ENCODE results near the gene NR2F2.

NR2F2 gene

DNA sequence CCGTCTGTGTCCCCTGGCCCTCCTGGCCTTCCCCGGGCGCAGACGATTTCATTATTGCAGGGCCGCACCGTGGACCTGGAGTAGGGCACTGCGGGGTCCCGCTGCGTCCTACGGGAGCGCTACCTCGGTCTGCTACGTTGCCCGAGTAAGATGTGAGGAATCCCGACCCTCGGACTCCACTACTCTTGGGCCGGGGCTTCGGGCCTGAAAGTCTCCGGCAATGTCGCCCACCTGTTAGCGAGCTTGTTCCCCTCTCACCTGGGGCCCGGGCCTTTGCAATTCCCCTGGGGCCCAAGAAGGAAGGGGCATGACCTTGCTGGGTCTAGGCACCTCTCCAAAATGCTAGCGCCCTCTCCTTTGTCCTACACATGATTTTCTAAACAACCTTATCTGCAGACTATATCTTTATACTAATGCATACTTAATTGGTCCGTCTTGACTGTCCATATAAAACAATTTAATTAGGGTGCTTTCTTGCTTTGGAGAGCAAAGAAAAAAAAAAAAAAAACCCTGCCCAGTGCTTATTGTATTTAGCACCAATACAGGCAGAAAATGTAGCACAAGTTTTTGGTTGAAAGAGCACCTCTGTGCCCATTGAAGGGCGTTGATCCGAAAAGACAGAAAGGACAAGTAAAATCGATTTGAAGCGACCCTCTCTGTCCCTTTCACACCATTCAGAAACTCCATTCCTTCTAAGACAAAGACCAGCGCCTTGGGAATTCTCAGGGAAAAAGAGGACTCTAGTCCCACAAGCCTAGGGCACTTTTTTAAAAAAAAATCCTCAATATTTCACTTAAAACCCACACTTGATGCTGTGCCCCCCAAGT, 7.0 kb upstream of the NR2F2 start:
- Histone ChIP-seq H3K79me2 (ENCODE audit: insufficient read depth, low read length) (no peaks in the 10 kb centered on the region), H2AFZ (ENCODE audit: low read depth, low read length) (no peak overlapping the region), H3K4me1 (ENCODE audit: insufficient read depth, low read length) (no peaks in the 10 kb centered on the region), H3K4me3 (ENCODE audit: low read depth in 1 of 2, low read length in 2 of 2) (no peak overlapping the region), H4K20me1 (ENCODE audit: insufficient read depth, low read length) (no peaks in the 10 kb centered on the region), H3K9ac (ENCODE audit: low read depth, low read length) (no peak overlapping the region), H3K27ac (ENCODE audit: low read length) (no peak overlapping the region), H3K36me3 (ENCODE audit: insufficient read depth, low read length) (no peaks in the 10 kb centered on the region), H3K4me2 (ENCODE audit: insufficient read depth, low read length) (no peak overlapping the region), H3K9me3 (ENCODE audit: insufficient read depth, low read length, severe bottlenecking) (no peaks in the 10 kb centered on the region), H3K27me3 (ENCODE audit: insufficient read depth, low read length, poor library complexity) (peaks cover 5% of the 10 kb centered on the region)
- ATAC-seq (ENCODE audit: insufficient read depth, low read depth) (no peak), DNase-seq (no peak)
- TF ChIP-seq, protein P1, sequence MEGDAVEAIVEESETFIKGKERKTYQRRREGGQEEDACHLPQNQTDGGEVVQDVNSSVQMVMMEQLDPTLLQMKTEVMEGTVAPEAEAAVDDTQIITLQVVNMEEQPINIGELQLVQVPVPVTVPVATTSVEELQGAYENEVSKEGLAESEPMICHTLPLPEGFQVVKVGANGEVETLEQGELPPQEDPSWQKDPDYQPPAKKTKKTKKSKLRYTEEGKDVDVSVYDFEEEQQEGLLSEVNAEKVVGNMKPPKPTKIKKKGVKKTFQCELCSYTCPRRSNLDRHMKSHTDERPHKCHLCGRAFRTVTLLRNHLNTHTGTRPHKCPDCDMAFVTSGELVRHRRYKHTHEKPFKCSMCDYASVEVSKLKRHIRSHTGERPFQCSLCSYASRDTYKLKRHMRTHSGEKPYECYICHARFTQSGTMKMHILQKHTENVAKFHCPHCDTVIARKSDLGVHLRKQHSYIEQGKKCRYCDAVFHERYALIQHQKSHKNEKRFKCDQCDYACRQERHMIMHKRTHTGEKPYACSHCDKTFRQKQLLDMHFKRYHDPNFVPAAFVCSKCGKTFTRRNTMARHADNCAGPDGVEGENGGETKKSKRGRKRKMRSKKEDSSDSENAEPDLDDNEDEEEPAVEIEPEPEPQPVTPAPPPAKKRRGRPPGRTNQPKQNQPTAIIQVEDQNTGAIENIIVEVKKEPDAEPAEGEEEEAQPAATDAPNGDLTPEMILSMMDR (IDR thresholded peaks at IDR 0.05; ENCODE audit: borderline replicate concordance, extremely low read depth, low read length, poor library complexity, severe bottlenecking) = no peak
- no peak for TF ChIP-seq EZH2 (IDR thresholded peaks at IDR 0.05; ENCODE audit: borderline replicate concordance, low read depth, low read length, severe bottlenecking)

DNA sequence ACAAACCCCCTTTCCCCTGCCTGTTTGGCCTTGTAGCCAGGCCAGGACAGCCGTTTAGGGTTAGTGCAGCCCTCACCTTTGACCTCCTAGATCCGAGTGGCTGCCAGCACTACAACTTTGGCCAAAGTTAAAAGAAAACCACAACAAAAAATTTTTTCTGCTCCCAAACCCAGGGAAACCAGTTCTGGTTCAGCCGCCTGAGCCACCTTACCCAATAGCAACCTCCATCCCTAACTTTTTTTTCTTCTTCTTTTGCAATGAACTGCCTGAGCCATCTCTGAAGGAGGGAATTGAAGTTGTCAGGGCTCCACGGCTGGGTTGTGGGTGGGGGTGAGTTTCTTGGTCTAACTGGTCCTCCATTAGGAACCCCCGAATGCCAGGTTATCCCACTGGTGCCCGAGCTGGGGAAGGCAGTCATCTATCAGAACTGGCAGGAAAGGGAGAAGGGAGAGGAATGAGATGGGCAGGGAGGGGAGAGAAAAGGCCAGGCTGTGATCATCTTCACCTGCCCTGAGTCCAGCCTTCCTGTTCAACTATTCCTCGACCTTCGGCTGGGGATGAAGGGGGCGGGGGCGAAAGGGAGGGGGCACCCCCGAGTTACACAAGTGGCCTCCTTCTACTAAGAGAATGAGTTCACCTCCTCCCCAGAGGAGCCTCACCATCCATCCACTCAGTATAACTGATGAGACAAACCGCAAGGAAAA, 6.2 kb upstream of the NR2F2 start:
- H2AFZ ChIP-seq (ENCODE audit: low read depth, low read length) = no peak overlapping the region
- H3K27me3 ChIP-seq (ENCODE audit: insufficient read depth, low read length, poor library complexity) = peaks cover 5% of the 10 kb centered on the region
- no peaks in the 10 kb centered on the region for H3K36me3 ChIP-seq (ENCODE audit: insufficient read depth, low read length)
- no peak overlapping the region for H3K4me2 ChIP-seq (ENCODE audit: insufficient read depth, low read length)
- H3K27ac ChIP-seq (ENCODE audit: low read length) = no peak overlapping the region
- no peak overlapping the region for H3K4me3 ChIP-seq (ENCODE audit: low read depth in 1 of 2, low read length in 2 of 2)
- H3K79me2 ChIP-seq (ENCODE audit: insufficient read depth, low read length) = no peaks in the 10 kb centered on the region
- ATAC-seq (ENCODE audit: insufficient read depth, low read depth) (no peak), DNase-seq (no peak)
- no peaks in the 10 kb centered on the region for H3K9me3 ChIP-seq (ENCODE audit: insufficient read depth, low read length, severe bottlenecking)
- no peak overlapping the region for H3K9ac ChIP-seq (ENCODE audit: low read depth, low read length)
- TF ChIP-seq, protein P1 (IDR thresholded peaks at IDR 0.05; ENCODE audit: borderline replicate concordance, extremely low read depth, low read length, poor library complexity, severe bottlenecking) = no peak
- TF ChIP-seq EZH2 (IDR thresholded peaks at IDR 0.05; ENCODE audit: borderline replicate concordance, low read depth, low read length, severe bottlenecking) = no peak
- H4K20me1 ChIP-seq (ENCODE audit: insufficient read depth, low read length) = no peaks in the 10 kb centered on the region
- no peaks in the 10 kb centered on the region for H3K4me1 ChIP-seq (ENCODE audit: insufficient read depth, low read length)

DNA sequence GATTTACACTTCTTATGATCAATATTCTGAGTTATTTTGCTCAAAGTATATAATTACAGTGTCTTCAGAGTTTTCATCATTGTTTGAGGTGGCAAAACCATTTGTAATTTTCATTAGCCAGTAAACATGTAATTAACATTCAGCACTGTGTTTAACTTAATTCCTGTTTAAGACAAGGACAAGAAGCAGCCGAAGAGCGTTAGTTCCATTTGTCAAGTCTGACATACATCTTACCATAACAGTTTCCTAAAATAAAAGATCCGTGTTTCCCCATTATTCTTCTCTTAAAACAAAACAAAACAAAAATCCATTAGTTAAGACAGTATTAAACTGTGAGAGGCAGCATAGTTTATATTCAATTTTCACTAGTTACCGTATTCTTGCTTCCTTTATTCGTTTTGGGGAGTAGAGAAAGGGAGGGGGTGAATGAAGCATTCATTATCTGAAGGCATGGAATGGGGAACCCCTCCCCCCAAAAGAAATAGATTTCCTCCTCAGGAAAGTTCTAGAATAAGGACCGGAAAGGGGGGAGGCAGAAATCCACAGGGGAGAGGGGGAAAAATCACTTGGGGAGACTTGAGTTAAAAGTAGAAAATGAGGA, 5.5 kb upstream of the NR2F2 start:
- TF ChIP-seq, protein P1 (IDR thresholded peaks at IDR 0.05; ENCODE audit: borderline replicate concordance, extremely low read depth, low read length, poor library complexity, severe bottlenecking) = no peak
- TF ChIP-seq EZH2 (IDR thresholded peaks at IDR 0.05; ENCODE audit: borderline replicate concordance, low read depth, low read length, severe bottlenecking) = no peak
- Histone ChIP-seq H3K27ac (ENCODE audit: low read length) (no peak overlapping the region), H3K9me3 (ENCODE audit: insufficient read depth, low read length, severe bottlenecking) (no peaks in the 10 kb centered on the region), H3K27me3 (ENCODE audit: insufficient read depth, low read length, poor library complexity) (peaks cover 5% of the 10 kb centered on the region), H3K4me2 (ENCODE audit: insufficient read depth, low read length) (no peak overlapping the region), H3K9ac (ENCODE audit: low read depth, low read length) (no peak overlapping the region), H3K36me3 (ENCODE audit: insufficient read depth, low read length) (no peaks in the 10 kb centered on the region), H3K4me1 (ENCODE audit: insufficient read depth, low read length) (no peaks in the 10 kb centered on the region), H3K79me2 (ENCODE audit: insufficient read depth, low read length) (no peaks in the 10 kb centered on the region), H3K4me3 (ENCODE audit: low read depth in 1 of 2, low read length in 2 of 2) (no peak overlapping the region), H2AFZ (ENCODE audit: low read depth, low read length) (no peak overlapping the region), H4K20me1 (ENCODE audit: insufficient read depth, low read length) (no peaks in the 10 kb centered on the region)
- ATAC-seq (ENCODE audit: insufficient read depth, low read depth) (no peak), DNase-seq (no peak)

Data from DND-41 (cell line).